GM21390 (cell line): ENCODE data around the gene ACSL4.
A peak's percentile ranks its signal among the peaks of the same experiment; 100 is the strongest.
"Not testable (repeated sequence)": the region's sequence is repeated elsewhere in the genome, so short reads cannot be mapped to it uniquely, and the experiment has no call there.

Experiments used
- ATAC-seq: cut with Tn5 transposase; IDR thresholded peaks from one replicate; pipeline ENCODE4 v1.9.1; 2021; ENCODE audit not compliant: unreplicated experiment

Gene ACSL4

GRCh38 chrX:109732807-109733612, at the start of gene ACSL4:
ACSL4 (minus strand) TSS chrX:109733257; CDS start chrX:109683363, 49,894 bp downstream.
- ATAC-seq, result peak; percentile 87

DNA sequence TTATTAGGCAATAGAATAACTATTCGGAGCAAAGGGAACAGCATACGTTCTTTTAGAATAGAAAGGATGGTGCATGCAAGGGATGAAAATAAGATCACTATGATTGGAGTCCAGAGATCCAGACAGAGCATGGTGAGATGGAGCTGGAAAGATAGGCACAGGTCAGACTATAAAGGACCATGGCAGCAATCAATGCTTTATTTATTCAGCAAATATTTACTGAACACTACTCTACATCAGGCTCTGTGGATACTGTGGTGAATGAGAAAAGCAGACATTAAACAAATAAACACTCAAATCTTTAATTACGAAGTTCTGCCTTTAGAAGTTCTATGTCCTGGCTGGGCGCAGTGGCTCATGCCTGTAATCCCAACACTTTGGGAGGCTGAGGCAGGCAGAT, 44.7 kb upstream of the ACSL4 start:
- ATAC-seq, result no peak

- ATAC-seq, result no peak
These were observed 43.9 kb upstream of the ACSL4 start for GRCh38 chrX:109776986-109777385.

- ATAC-seq, result no peak
These were observed 43.4 kb upstream of the ACSL4 start for GRCh38 chrX:109776432-109776831.

- ATAC-seq, result no peak
These were observed 42.3 kb upstream of the ACSL4 start for GRCh38 chrX:109775386-109775785.

DNA sequence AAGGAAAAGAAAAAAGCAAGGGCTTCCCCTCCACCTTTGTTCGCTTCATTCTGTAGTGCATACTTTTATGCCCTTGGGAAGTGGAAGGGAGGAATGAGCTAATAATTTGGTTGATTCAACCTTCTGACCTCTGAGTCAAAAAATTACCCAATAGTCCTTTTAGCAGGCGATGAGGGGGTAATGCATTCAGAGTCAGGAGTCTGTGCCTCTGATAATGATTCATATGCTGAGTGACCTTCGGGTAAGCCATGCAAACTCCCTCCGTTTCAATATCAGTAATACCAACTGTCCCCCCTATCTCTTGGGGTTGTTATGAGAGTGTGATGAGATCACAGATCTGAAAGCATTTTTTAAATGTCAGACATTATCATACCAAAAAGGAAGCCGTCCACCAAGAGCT, 41.6 kb upstream of the ACSL4 start:
- peak; percentile 95 for ATAC-seq

- no peak for ATAC-seq
These were observed 41.1 kb upstream of the ACSL4 start for GRCh38 chrX:109774136-109774535.

DNA sequence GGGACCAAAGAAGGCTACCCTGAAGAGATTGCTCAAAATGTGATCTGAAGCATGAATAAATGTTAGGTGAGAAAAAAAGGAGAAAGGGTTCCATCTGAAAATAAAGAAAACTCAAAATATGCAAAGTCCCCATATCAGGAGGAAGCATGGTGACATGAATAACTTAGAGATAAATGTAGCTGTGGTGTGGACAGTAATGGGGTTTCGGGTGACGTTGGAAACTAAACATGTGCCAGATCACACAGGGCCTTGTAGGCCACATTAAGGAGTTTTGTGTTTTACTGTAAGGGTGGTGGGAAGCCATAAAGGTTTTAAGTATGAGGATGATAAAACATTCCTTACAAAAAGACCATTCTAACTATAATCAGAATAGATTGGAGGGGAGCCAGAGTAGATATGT, 40.3 kb upstream of the ACSL4 start:
- peak; percentile 48 for ATAC-seq

GRCh38 chrX:109770780-109771179, 37.7 kb upstream of the ACSL4 start:
- no peak for ATAC-seq

DNA sequence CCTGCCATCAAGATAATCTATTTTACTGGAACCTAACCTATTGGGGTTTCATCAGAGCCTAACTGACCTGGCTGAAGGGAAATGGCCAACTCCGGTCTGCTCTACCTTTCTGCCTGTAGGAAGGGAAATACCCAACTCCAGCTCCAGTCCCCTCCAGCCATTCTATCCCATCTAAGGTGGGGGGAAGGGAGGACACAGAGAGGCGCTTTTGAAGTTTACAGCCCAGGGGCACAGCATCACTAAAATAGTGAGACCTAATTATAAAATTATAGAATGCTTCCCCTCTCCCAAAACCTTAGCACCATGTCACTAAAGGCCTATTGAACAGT, 27.8 kb upstream of the ACSL4 start:
- ATAC-seq, result no peak

- ATAC-seq, result no peak
These were observed 27.3 kb upstream of the ACSL4 start for GRCh38 chrX:109760209-109760921.

- ATAC-seq, result no peak
These were observed 20.2 kb upstream of the ACSL4 start for GRCh38 chrX:109753256-109753655.

DNA sequence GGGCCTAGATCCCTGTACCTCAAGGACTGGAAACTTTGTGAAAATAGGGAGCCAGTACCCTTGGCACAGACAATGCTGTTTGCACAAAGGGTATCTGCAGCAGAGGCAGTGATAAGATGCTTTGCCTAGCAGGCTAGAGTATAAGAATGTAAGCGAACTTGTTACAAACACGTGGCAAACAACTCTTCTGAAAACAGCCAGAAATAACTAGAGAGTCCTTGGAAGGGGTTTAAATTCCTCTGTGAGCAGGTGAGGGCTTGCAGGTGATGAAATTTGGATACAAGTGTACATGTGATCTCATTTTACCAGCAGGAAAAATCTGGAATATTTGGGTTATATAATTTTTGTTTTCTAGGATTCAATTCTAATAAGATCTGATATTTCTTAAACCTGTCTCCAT, 18.6 kb upstream of the ACSL4 start:
- ATAC-seq, result no peak

- no peak for ATAC-seq
These were observed 16.1 kb upstream of the ACSL4 start for GRCh38 chrX:109749207-109749606.

GRCh38 chrX:109747681-109748080, 14.6 kb upstream of the ACSL4 start:
- no peak for ATAC-seq

DNA sequence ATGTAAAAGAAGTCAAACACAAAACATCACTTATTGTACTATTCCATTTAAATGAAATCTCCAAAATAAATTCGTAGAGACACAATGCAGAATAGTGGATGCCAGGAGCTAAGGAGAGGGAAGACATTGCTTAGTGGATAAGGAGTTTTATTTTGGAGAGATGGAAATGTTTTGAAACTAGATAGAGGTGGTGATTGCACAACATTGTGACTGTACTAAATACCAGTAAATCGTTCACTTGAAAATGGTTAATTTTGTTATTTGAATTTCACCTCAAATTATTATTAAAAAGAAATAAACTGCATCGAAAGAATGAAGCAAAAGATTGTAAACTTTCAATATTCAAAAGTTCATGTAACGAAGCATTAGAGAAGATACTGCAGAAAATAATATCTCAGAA, 9.7 kb upstream of the ACSL4 start:
- no peak for ATAC-seq

DNA sequence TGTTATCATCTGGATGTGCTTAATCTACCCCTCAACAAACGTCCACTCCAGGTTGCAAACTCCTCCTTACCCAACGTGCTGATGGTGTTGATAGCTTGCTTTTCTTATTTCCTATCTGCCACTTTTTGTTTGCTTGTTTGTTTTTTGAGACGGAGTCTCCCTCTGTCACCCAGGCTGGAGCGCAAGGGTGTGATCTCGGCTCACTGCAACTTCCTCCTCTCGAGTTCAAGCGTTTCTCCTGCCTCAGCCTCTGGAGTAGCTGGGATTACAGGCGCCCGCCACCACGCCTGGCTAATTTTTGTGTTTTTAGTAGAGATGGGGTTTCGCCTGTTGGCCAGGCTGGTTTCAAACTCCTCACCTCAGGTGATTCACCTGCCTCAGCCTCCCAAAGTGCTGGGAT, 7.8 kb upstream of the ACSL4 start:
- ATAC-seq, result not testable (repeated sequence)

GRCh38 chrX:109740433-109740809, 7.4 kb upstream of the ACSL4 start:
- ATAC-seq, result no peak

DNA sequence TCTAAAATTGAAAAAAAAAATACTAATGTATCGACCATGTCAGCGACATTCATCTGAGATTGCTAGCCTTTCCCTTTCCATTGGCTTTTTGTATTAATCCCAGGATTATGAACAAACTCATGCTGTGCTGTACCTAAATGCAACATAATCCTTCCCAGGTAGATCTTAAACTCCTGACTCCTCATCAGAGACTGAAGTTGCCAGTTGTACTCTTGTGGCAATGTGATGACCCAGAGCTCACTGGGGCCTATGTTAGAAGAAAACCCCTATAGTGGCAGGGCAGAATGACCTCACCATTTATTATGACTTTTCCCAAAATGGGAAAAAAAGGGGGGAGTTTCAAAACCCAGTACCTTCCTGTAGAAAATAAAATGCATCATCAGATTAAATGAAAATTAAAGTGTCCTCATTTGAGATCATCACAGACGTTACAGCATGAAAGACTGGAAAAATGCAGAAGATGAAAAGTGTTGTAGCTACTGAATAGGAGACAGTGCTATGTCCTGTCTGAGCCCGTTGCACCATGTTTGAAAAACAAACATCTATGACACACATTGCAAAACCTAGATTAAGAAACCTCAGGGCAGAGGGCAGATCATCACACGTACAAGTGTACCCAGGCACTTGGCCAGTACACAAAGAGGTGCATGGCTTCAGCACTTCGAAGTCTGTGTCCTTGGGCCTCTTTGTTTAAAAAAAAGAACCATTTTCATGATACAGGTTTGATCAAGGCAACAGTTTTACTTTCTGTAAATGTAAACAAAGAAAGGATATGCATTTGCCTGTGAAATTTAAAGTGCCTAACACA, 6.8 kb upstream of the ACSL4 start:
- ATAC-seq, result no peak

DNA sequence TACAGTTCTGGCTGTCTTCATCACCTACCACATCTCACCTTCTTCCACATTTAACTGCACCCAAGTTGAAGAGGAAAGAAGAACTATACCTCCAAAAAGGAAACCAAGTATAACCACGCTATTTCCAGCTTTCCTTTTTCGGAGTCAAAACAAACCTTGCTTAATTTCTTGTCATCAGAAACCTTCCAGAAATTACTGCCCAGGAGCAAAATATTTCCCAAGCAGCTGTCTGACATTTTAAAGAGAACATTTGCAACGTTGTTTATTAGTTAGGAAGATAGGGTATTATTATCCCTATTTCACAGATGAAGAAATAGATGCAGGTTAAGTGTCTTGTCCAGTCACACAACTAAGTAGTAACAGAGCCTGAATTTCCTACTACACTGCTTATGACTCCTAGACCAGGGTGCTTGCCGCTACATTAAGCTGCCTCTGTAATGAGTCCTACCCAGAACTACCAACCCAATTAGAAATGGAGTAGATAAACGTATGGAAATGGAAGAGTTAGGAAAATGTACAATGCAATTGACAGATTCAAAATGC, 2.2 kb upstream of the ACSL4 start:
- no peak for ATAC-seq

DNA sequence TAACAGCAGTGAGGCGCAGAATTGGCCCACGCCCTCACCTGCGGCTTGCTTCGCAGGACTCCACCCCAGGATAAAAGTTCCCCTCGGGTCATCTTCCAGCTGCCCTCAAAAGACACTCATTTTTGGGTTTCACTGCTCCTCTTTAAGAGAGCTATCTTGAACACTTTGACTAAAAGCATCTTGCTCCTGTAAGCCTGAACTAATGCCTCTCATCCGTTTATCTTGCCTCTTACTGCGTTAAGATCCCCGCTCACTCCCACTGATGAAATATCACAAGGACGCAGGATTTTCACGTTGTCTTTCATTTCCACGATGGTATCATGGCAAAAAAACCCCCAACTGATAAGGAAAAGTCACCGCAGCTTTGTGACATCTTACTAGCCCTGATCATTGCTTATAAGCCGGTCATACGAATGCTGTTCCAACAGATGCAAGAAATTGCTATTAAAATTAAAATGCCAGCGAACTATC, 591 bp upstream of the ACSL4 start:
- no peak for ATAC-seq
